ENCODE measurements around the gene BICD1.

DNA sequence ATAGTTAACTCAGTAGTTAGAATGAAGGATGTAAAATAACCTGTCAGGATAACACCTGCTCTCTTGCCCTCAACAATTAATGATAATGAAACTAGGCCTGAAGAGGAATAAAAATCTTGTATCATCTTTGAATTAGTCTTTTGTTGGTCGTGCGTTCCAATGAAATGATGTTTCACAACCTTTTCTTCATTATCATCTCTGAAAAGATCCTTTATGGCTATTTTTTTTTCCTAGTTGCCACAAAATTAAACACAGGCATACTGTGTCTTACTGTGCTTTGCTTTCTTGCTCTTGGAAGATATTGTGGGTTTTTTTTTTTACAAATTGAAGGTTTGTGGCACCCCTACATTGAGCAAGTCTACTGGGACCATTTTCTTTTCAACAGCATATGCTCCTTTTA is 128.6 kb downstream of the BICD1 start:
- TF ChIP-seq CTCF (IDR thresholded peaks at IDR 0.05) (no peak), POLR2A (IDR thresholded peaks at IDR 0.05) (no peak)

All from right lobe of liver (tissue), 4 donors.